ENCODE data around the gene KLK6. TPM values are rescaled to one million over a fixed set of nuclear protein-coding genes. Genes with fewer than 3 reads are reported as not detected.

KLK6 gene
- total and polyA plus RNA-seq, 2 experiments from 2014 or later = not detected

GRCh38 chr19:50967929-50968715 is 1.3 kb downstream of the KLK6 start:
- Histone ChIP-seq H3K9me2 (ENCODE audit: insufficient read depth) (no peaks in the 10 kb centered on the region), H3K27me3 (replicated peaks; ENCODE audit: insufficient read depth) (no peaks in the 10 kb centered on the region), H3K4me1 (ENCODE audit: insufficient read depth) (no peaks in the 10 kb centered on the region), H3K9me3 (ENCODE audit: low read depth) (no peaks in the 10 kb centered on the region), H4K20me1 (ENCODE audit: insufficient read depth) (no peaks in the 10 kb centered on the region), H3K4me3 (no peak overlapping the region), H2AFZ (no peak overlapping the region), H3K79me2 (ENCODE audit: insufficient read depth) (no peaks in the 10 kb centered on the region), H3K4me2 (ENCODE audit: unreplicated experiment) (no peak overlapping the region), H3F3A (ENCODE audit: insufficient read depth) (no peaks in the 10 kb centered on the region), H3K27ac (no peak overlapping the region), H3K9ac (no peak overlapping the region), H3K36me3 (ENCODE audit: low read depth) (no peaks in the 10 kb centered on the region)
- DNase-seq = no peak
- TF ChIP-seq EZH2 (IDR thresholded peaks at IDR 0.05; ENCODE audit: insufficient read depth, poor library complexity, severe bottlenecking) (no peak), EZH2phosphoT487 (IDR thresholded peaks at IDR 0.05; ENCODE audit: insufficient read depth, low read depth) (no peak)
- WGBS, 2 experiments (ENCODE audit: low coverage in 1 of 2, low lambda C conversion rate in 2 of 2, missing lambda C conversion rate in 2 of 2) = 10 to 16% methylated on average over 19 to 20 of the region's 20 CpGs
- in situ Hi-C loops (cut with MboI) = no loop called here

- TF ChIP-seq EZH2 (IDR thresholded peaks at IDR 0.05; ENCODE audit: insufficient read depth, poor library complexity, severe bottlenecking) (no peak), EZH2phosphoT487 (IDR thresholded peaks at IDR 0.05; ENCODE audit: insufficient read depth, low read depth) (no peak)
- 24 to 30% methylated on average over 3 of the region's 3 CpGs for WGBS, 2 experiments (ENCODE audit: low coverage in 1 of 2, low lambda C conversion rate in 2 of 2, missing lambda C conversion rate in 2 of 2)
- in situ Hi-C loops (cut with MboI) = no loop called here
Measured at GRCh38 chr19:50964266-50964665, 5.1 kb downstream of the KLK6 start.

GRCh38 chr19:50963381-50963780 is 6.0 kb downstream of the KLK6 start:
- Histone ChIP-seq H3K9me2 (ENCODE audit: insufficient read depth) (no peaks in the 10 kb centered on the region), H4K20me1 (ENCODE audit: insufficient read depth) (no peaks in the 10 kb centered on the region), H3F3A (ENCODE audit: insufficient read depth) (no peaks in the 10 kb centered on the region), H3K4me1 (ENCODE audit: insufficient read depth) (no peaks in the 10 kb centered on the region), H2AFZ (no peak overlapping the region), H3K9ac (no peak overlapping the region), H3K9me3 (ENCODE audit: low read depth) (no peaks in the 10 kb centered on the region), H3K36me3 (ENCODE audit: low read depth) (no peaks in the 10 kb centered on the region), H3K4me2 (ENCODE audit: unreplicated experiment) (no peak overlapping the region), H3K4me3 (no peak overlapping the region), H3K79me2 (ENCODE audit: insufficient read depth) (no peaks in the 10 kb centered on the region), H3K27me3 (replicated peaks; ENCODE audit: insufficient read depth) (no peaks in the 10 kb centered on the region), H3K27ac (no peak overlapping the region)
- 16 to 27% methylated on average over 6 of the region's 6 CpGs for WGBS, 2 experiments (ENCODE audit: low coverage in 1 of 2, low lambda C conversion rate in 2 of 2, missing lambda C conversion rate in 2 of 2)
- DNase-seq = no peak
- no peak for TF ChIP-seq EZH2phosphoT487 (IDR thresholded peaks at IDR 0.05; ENCODE audit: insufficient read depth, low read depth)
- no peak for TF ChIP-seq EZH2 (IDR thresholded peaks at IDR 0.05; ENCODE audit: insufficient read depth, poor library complexity, severe bottlenecking)
- in situ Hi-C loops (cut with MboI) = no loop called here

More at GRCh38 chr19:50964266-50964665, 5.1 kb downstream of the KLK6 start:
- H4K20me1 ChIP-seq (ENCODE audit: insufficient read depth) = no peaks in the 10 kb centered on the region
- no peaks in the 10 kb centered on the region for H3K4me1 ChIP-seq (ENCODE audit: insufficient read depth)
- H3K27me3 ChIP-seq (replicated peaks; ENCODE audit: insufficient read depth) = no peaks in the 10 kb centered on the region
- no peaks in the 10 kb centered on the region for H3F3A ChIP-seq (ENCODE audit: insufficient read depth)
- no peak overlapping the region for H2AFZ ChIP-seq
- H3K9me3 ChIP-seq (ENCODE audit: low read depth) = no peaks in the 10 kb centered on the region
- H3K9ac ChIP-seq = no peak overlapping the region
- no peak overlapping the region for H3K27ac ChIP-seq
- no peak overlapping the region for H3K4me2 ChIP-seq (ENCODE audit: unreplicated experiment)
- H3K9me2 ChIP-seq (ENCODE audit: insufficient read depth) = no peaks in the 10 kb centered on the region
- no peak for DNase-seq
- no peaks in the 10 kb centered on the region for H3K36me3 ChIP-seq (ENCODE audit: low read depth)
- H3K79me2 ChIP-seq (ENCODE audit: insufficient read depth) = no peaks in the 10 kb centered on the region
- H3K4me3 ChIP-seq = no peak overlapping the region

- in situ Hi-C loops (cut with MboI) = no loop called here
- Histone ChIP-seq H3K4me2 (ENCODE audit: unreplicated experiment) (no peak overlapping the region), H3K4me3 (no peak overlapping the region), H3K36me3 (ENCODE audit: low read depth) (no peaks in the 10 kb centered on the region), H3K79me2 (ENCODE audit: insufficient read depth) (no peaks in the 10 kb centered on the region), H3K9ac (no peak overlapping the region), H4K20me1 (ENCODE audit: insufficient read depth) (no peaks in the 10 kb centered on the region), H2AFZ (no peak overlapping the region), H3K27ac (no peak overlapping the region), H3K27me3 (replicated peaks; ENCODE audit: insufficient read depth) (no peaks in the 10 kb centered on the region), H3K4me1 (ENCODE audit: insufficient read depth) (no peaks in the 10 kb centered on the region), H3K9me2 (ENCODE audit: insufficient read depth) (no peaks in the 10 kb centered on the region), H3F3A (ENCODE audit: insufficient read depth) (no peaks in the 10 kb centered on the region), H3K9me3 (ENCODE audit: low read depth) (no peaks in the 10 kb centered on the region)
- TF ChIP-seq EZH2 (IDR thresholded peaks at IDR 0.05; ENCODE audit: insufficient read depth, poor library complexity, severe bottlenecking) (no peak), EZH2phosphoT487 (IDR thresholded peaks at IDR 0.05; ENCODE audit: insufficient read depth, low read depth) (no peak)
- DNase-seq = no peak
- 21 to 32% methylated on average over 1 of the region's 1 CpG for WGBS, 2 experiments (ENCODE audit: low coverage in 1 of 2, low lambda C conversion rate in 2 of 2, missing lambda C conversion rate in 2 of 2)
Measured at GRCh38 chr19:50962245-50962644, 7.1 kb downstream of the KLK6 start.
